ENCODE results near the gene NIPA2.

DNA sequence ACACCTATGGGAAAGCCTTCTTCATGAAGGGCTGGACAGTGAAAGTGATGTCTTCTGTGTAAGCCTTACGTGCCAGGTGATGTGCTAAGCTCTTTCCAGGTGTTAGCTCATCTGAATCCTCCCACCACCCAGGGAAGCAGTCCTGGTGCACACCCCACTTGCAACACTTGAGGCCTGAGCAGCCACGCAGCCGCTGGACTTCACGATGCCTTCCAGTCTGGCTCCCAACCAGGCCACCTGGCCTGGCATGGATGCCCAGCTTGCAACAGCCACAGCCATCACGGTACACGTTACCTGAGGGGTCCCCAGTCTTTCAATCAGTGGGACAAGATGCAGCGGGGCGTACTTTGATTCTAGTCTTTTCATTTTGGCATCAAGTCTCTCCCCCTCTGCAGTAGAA lies 35.8 kb downstream of the NIPA2 start:
- no peak for TF ChIP-seq CTCF (IDR thresholded peaks at IDR 0.05)
- TF ChIP-seq POLR2A (IDR thresholded peaks at IDR 0.05): no peak

Measured in lower leg skin (tissue), 3 donors.